CD4-positive, alpha-beta T cell treated with Interleukin-15 for 1 hour (primary cell): Measurements from ENCODE around the gene TSPAN3.

Experiments used
- DNase-seq: peaks from one replicate; pipeline ENCODE4 v3.0.0-alpha.2; 2020

The TSPAN3 gene

GRCh38 chr15:77032647-77033416 is 38.1 kb downstream of the TSPAN3 start:
- no peak for DNase-seq

GRCh38 chr15:77032052-77032646 is 38.8 kb downstream of the TSPAN3 start:
- no peak for DNase-seq

GRCh38 chr15:77031376-77032050 is 39.4 kb downstream of the TSPAN3 start:
- DNase-seq: peak; percentile 54

- no peak for DNase-seq
These were observed 40.0 kb downstream of the TSPAN3 start for GRCh38 chr15:77030928-77031375.

GRCh38 chr15:77030048-77030927 is 40.6 kb downstream of the TSPAN3 start:
- DNase-seq: no peak

- no peak for DNase-seq
These were observed 41.5 kb downstream of the TSPAN3 start for GRCh38 chr15:77029166-77030047.

- DNase-seq: no peak
These were observed 42.3 kb downstream of the TSPAN3 start for GRCh38 chr15:77028451-77029165.

- no peak for DNase-seq
These were observed 43.0 kb downstream of the TSPAN3 start for GRCh38 chr15:77027697-77028450.

- DNase-seq: no peak
These were observed 43.7 kb downstream of the TSPAN3 start for GRCh38 chr15:77027111-77027696.

- DNase-seq: no peak
These were observed 44.3 kb downstream of the TSPAN3 start for GRCh38 chr15:77026501-77027110.

GRCh38 chr15:77025941-77026411 is 44.9 kb downstream of the TSPAN3 start:
- no peak for DNase-seq

- no peak for DNase-seq
These were observed 45.6 kb downstream of the TSPAN3 start for GRCh38 chr15:77025083-77025901.

- DNase-seq: peak; percentile 49
These were observed 46.4 kb downstream of the TSPAN3 start for GRCh38 chr15:77024273-77025082.

- no peak for DNase-seq
These were observed 47.2 kb downstream of the TSPAN3 start for GRCh38 chr15:77023576-77024272.

GRCh38 chr15:77022646-77023575 is 48.0 kb downstream of the TSPAN3 start:
- no peak for DNase-seq
